Glomerular visceral epithelial cell (primary cell): ENCODE measurements around the gene B4GALT1.
"Not testable (repeated sequence)": the region's sequence is repeated elsewhere in the genome, so short reads cannot be mapped to it uniquely, and the experiment has no call there.

Experiments used
- DNase-seq: peaks from one replicate; pipeline ENCODE4 v3.0.0-alpha.2; 2016; ENCODE audit errors: extremely low spot score

B4GALT1 gene

DNA sequence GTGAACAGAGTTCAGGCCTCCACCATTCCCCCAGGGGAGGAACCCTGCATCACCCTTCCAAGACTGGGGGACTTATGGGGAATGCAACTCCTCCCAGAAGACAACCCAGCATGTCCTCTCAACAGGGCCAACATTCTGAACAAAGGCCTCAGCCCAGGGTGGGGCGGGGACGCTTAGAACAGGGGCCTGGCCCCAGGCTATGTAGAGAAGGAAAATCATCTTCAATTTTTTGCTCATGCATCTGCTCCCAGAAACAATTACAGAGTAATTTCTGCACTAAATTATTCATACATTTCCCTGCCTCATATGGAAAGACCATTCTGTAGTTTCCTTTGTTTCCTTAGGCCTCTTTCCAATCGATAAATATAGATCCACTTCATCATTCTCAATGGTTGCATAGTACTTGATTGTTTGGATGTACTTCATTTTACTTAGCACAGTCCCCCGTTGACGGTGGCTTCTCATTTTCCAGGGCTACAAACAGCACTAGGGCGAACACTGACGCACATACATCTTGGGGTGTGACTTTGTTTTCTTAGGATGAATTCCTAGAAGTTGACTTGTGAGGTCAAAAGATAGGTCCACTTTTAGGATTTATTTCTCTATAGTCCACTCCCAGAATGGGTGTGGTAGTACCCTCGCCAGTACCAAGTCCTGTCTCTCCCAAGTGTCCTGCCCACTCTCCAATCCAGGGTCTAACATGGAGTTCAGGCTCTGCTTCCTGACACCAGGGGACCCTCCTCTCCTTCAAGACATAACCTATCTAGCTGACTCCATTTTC is 63.4 kb downstream of the B4GALT1 start:
- DNase-seq, result no peak

DNA sequence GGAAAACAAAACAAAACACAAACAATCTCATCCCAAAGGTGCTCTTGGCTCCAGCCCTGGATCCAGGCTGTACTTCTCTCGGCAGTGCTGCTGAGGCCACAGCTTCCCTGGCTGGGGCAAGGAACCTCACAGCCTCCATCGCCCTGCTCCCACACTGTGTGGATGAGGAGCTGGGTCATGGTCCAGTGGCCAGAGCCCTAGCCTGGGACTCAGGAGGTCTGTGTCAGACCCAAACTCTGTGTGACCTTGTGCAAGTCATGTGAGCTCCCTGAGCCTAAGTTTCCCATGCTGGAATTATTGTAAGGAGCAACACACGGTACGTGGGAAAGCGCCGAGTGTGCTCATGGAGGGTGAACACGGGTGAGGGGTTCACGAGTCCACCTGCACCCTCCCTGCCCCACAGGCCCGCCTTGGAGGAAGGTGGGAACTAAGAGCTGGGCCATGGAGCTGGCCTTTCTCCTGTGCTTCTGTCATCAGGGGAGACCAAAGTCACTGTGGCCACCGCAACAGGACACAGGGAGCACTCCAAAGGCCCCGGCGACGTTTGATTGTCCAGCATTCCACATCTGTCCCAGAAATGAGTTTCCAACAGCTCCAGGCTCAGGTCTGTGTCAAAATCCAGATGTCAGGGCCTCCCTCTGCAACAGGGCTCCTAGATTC is 64.5 kb downstream of the B4GALT1 start:
- peak; percentile 64 for DNase-seq

DNA sequence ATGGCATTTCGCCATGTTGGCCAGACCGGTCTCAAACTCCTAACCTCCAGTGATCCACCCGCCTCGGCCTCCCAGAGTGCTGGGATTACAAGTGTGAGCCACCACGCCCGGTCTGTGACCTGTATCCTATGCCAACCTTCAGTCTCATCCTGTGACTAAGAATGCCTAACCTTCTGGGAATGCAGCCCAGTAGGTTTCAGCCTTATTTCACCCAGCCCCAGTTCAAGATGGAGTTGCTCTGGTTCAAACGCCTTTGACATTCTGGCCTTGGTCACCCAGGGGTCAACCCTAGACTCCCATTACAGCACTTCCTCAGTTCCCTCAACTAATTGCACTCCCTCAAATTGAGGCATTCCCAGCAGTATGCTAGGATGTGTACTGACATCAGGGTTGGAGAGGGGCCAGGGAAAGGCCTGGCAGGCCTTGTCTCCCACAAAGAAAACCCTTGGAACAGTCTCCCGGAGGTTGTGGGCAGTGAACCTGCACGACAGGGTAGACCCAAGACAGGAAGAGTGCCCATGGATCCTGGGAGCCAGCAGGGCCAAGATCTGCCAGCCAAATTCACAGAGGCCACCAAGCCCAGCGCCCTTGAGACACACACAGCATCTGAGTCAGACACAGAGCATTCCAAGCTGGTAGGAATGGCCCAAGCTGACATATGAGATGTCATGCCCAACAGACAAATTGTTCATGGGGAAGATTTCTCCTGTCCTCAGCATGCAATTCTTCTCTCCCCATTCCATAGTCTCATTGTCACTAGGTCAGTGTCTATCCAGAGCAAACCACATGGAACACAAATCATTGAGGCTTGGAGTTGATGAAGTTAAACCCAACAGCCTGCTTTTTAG is 65.8 kb downstream of the B4GALT1 start:
- peak; percentile 98 for DNase-seq

DNA sequence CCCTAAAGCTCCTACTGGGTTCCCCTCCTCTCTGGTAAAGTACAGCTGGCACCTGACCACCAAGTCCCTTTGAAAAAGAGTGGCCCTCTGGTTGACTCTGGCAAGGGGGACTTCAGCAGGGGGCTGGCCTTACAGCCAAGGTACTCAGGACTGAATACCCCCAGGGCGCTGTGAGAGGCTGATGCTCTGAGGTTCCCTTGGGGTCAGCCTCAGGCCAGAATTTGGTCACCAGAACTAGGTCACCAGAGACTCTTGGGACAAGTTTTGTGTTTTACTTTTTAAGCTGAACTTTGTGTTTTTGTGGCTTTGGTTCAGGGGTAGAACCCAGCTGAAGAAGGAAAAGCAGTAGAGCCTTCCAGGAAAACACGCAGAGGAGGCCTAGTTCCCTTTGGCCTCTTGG is 67.4 kb downstream of the B4GALT1 start:
- DNase-seq, result no peak

DNA sequence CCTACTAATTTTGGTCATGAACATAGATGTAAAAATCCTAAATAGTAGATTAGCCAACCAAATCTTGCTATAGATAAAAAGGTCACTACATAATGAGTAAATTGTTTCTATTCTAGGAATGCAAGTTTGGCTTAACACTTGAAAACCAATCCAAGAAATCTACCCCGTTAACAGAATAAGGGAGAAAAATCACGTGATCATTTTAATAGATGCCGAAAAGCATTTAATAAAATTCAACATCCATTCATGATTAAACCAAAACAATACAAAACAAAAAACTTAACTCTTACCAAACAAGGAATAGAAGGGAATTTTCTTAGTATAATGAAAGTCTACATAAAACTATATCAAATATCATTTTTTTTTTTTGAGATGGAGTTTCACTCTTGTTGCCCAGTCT is 69.9 kb downstream of the B4GALT1 start:
- no peak for DNase-seq

DNA sequence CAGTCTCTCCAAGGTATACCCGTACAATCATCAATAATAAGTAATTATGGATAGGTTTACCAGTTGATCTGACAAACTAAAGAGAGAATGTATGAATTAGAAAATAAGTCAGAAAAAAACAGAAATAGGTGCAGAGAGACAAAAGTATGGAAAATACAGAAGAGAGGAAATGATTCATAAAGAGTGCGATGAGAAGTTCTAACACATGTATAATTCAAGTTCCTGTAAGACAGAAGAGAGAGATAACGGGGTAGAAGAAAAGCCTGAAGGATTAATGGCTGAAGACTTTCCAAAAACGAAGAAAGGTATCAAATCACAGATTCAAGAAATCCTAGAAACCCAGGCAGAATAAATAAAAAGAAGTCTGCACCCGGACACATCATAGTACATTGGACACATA is 74.5 kb downstream of the B4GALT1 start:
- DNase-seq, result no peak

DNA sequence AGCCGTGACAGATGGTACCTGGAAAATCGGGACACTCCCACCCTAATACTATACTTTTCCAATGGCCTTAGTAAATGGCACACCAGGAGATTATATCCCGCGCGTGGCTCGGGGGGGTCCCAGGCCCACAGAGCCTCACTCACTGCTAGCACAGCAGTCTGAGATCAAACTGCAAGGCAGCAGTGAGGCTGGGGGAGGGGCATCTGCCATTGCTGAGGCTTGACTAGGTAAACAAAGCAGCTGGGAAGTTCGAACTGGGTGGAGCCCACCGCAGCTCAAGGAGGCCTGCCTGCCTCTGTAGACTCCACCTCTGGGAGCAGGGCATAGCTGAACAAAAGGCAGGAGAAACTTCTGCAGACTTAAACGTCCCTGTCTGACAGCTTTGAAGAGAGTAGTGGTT is 81.5 kb downstream of the B4GALT1 start:
- DNase-seq, result not testable (repeated sequence)

DNA sequence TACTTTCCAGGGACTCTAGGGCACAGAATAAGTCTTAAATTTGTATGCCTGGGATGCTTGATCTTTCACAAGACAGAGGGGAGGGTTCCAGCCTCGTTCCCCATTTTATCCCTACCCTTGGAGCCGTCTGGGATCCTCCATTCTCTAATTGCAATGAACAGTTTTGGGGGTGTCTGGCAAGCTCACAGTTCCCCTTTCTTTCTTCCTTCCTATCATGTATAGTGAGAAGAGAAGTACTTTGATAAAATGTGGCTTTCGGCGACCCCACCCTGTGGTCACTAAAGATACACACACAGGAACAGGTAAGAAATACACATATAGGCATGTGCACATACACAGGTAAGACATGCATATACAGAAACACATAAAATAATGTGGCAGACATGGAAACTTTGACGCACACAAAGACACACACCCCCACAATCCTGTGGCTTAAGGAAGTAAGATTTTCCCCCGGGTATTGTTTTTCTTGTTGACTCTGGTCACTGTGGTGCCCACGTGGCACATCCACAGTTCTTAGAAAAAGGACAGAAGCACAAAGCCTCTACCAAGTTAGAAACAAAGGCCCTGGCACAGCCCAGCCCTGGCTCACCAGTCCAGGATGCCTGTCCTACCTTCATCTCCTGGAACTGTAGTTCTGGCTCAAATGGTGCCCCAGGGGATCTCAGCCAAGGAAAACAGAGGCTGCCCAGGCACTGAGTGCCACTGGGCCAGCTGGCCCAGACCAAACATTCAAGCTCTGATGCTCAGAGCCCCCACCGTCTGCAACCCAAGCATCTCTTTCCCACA is 84.4 kb downstream of the B4GALT1 start:
- DNase-seq, result peak; percentile 37

DNA sequence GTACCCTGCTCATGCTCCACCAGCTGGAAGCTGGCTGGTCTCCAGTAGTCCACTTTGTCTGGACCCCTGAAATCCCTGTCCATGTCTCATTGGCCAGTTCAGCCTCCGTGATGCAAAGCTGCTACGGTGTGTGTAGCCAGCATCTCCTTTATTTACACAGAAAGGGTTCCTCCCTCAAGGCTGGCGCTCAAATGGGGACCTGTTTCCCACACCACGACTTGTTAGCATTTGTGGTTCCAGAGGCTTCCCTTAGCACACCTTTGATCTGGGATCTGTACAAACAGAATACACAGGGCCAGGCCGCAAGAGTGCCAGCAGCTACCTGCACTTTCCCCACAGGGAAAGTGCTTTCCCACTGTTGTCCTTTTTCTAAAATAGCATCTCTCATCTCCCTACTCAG is 85.0 kb downstream of the B4GALT1 start:
- DNase-seq, result no peak

DNA sequence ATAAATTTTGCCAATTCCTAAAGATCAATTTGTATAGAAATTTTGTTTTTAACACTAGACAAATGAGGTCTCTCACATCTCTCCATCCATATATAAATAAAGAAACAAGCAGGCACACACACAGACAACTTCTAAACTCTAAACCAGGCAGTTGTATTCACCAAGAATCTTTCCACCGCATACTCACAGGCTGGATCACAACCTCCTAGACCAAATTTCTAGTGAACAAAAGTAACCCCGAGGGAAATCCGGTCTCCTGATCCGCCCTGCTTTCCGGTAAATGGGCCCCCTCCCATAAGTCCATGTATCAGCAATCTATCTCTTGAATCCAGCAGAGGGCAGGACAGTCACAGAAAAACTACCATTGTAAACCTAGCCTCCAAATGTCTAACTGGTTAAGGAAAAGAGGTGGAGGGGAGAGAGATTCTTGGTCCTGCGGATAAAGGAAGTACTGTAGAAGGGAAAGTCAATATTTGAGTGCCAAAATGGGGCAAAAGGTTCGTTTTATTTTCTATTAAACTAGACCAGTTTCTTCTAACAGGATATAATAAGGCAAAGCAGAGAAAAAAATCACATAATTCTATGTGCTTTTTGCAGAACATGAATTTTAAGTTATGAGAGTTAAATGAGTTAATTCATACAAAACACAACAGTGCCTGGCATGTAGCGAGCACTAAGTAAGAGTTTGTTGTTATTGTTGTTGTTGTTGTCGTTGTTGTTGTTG is 85.8 kb downstream of the B4GALT1 start:
- peak; percentile 87 for DNase-seq

DNA sequence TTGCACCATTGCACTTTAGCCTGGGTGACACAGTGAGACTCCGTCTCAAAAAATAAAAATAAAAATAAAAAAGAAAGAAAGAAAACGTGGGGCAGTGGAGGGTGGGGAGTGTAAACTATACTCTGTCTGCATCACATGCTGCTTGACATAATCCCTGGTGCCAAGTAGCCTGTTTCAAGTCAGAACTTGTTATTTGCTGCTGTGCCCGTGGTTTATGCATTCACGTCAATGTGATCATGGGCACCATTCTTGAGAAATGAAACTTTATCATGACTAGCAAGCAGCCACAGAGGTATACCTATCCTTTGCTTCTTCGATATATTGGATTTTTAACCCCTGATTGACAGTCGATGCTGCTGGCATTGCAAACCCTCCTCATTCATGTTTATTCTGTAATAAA is 86.6 kb downstream of the B4GALT1 start:
- DNase-seq, result no peak

DNA sequence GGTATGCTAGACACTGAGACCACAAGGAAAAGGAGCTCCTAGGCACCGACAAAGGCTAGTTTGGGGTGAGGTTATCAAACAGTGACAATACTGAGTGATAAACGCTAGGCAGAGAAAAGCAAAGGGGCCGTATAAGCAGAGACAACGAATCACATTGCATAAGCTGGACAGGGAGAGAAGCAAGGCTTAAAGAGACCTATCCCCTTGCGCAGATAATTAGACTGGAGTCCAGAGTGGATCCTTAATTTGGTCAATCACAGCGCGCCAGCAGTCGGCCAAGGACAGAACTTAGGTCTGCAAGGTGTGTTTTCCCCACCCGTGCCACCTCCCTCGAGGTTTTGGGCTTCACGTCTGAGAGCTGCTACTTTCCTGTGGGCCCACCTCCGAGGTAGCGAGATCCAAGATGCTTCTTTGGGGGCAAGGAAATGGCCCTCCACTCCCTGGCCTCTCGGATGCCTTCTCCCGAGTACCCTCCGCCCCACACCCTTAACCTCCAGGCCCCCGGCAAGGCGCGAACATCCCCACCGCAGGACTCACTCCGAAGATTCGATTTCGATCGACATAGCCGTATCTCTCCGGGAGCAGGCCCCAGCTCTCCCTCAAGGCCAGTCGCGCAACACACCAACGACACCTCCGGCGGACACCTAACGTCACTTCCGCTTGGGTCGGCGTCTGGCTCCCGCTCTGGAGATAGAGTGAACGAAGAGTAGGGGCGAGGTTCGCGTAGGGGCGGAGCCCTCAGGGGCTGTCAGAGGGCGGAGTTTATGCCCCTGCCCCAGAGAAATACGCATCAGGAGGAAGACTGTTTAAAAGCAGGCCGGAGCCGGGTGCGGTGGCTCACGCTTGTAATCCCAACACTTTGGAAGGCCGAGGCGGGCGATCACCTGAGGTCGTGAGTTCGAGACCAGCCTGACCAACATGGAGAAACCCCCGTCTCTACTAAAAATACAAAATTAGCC is 90.8 kb downstream of the B4GALT1 start, which contains the start of gene SMU1:
SMU1 (minus strand) TSS at position 629 of the 959 bp plus-strand sequence; CDS start at position 563, 66 bp downstream.
- peak; percentile 97 for DNase-seq

DNA sequence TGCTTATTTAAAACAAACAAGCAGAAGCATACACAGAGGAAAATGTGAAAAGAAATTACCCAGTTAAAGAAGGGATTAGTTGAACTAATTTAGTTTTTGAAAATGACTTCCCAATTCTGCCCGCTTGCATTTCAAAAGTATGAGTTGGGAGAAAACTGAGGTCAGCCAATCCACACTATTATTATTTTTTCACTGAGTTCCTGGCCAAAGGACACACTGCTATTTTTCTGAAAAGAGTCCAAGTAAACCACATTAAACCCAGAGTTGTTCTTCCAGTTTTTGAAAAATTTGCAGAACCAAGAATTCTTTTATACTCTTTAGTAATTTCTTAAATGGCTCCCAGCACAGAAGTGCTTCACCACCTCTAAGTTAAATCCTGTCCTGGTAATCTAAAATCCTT is 98.1 kb downstream of the B4GALT1 start:
- DNase-seq, result no peak

DNA sequence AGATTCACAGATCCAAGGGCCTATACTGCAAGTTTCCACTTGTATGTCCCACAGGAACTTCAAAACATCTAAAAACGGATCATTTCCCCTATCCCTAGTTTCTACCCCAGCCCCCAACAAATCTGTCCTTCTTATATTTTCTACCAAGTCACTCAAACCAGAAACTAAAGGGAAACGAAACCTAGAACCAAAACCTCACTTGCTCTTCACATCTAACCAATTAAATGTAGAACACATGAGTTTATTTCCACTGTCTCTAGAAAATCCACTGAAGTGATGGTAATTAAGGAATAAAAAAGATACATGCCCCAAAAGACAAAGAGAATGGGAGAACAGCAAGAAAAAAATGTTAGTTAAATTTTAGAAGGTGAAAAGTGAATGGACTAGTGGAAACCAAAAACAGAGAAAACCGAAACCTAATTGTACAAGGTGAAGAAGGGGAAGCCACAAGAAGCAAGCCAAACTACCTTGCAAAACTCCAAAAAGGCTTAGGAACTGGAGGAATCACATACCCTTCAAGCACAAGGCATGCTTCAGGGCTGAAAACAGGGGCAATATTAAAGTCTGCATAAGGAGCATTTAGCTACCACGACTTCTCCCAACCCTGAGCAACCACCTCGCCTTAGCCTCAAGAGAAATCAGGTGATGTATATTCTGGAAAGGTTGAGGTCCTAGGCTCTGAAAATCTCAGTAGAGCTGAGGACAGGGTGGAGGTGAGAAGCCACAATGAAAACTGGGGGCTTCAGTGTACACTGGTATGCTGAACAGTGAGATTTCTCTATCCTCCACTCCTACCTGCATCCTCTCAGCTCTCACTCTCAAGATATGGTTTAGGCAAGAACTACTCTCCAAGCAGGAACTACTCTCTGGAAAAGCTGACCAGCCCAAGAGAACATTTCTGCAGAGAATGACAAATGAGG is 101.7 kb downstream of the B4GALT1 start:
- no peak for DNase-seq
